ENCODE measurements around the gene P2RX2.

The P2RX2 gene

DNA sequence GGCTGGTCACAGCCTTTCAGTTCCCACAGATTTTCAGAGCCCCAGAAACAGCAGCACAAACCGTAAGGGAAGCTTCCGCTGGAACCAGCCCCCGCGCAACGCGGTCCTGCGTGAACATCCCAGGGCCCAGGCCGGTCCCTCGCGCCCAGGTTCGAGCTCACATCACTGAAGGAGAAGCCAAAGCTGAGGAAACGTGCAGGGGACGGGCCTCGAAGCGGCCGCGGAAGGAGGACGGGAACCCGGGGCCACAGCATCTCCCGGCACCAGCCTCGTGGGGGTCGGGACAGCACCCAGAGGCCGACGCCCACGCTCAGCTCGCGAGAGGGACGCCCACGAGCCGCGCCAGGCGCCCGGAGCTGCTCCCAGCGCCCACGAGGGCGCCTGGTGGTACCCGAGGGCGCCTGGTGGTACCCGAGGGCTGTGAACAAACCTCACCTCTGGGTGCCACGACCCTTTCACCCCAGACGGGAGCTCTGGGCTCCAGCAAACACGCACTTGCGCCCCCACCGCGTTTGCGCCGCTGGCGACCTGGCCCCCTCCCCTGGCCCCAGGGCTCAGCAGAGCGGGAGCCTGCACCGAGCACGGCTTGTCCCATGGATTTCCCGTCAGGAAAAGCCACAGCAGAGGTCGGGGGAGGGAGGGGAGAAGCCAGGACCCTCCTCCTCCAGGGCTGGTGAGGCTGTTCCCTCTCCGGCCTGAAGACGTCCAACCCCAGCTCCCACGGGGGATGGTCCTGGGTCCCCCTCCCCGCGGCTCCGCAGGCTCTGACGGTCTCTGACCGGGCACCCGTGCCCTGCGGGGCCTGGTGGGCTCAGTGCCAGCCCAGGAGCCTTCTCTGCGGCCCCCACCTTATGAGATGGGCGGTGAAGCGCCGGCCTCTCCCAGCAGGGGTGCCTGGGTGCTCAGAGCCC lies 15.1 kb upstream of the P2RX2 start:
- no peak for DNase-seq

DNA sequence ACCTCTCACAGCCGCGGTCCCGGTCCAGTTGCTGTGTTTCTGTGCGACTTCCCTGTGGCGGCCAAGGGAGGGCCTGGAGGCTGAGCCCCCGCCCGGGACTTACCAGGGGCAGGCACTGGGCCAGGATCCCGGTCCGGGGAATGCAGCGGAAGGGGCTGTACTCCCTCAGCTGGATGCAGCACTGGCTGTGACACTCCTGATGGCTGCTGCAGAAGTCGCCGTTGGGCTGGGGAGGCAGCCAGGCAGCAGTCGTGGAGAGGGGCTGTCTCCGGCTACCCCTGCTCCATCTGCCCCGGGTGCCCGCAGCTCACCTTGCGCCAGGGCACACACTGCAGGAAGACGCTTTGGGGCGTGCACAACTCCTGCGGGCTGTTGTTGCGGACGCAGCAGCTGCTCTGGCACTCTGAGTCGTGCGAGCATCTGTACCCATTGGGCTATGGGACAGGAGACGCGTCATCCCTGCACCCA lies 14.4 kb upstream of the P2RX2 start:
- no peak for DNase-seq

DNA sequence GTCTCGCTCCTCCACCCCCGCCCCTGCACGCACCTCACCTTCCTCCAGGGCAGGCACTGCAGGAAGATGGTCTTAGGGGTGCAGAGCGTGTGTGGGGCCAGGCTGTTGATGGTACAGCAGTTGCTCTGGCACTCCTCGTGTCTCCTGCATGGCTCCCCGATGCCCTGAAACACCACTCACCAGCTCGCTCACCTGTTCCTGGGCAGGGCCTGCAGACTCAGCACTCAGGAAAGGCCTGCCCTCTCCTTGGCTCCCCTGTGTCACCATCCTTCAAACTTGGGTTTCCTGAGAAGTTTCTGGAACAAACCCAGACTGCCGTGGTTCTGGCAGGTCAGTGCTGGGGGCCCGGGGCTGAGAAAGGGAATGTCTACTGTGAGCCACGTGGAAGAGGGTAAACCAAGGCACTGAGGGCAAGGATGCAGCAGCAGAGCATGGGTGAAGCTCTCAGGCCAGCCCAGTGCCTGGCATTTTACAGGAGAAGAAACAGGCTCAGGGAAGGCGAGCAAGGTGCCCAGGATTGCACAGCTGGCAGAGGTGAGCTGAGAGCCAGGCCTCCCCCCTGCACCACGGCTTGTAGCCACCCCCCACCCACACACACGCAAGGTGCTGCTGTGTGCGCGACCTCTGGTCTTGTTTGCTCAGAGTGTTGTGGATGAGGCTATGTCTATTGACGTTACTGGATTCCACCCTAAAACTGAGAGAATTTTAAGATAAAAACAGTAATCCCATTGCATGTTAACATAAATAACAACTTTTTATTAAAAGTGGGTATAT lies 13.7 kb upstream of the P2RX2 start:
- no peak for DNase-seq

DNA sequence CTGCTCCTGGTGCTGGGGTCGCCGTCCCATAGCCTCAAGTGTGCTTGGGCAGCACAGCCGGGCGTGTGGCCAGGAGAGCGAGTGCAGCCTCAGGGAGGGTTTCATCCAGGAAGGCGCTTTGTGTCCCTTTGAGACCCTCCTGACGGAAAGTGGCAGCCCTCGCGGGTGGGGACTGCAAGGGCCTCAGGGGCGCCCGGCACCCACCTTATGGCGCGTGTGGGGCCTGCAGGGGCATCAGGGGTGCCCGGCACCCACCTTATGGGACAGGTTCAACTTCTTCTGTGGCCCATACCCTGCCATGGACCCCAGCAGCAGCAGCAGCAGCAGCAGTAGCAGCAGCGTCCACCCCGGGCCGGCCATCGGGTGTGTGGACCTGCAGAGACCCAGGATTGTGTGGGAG lies 12.7 kb upstream of the P2RX2 start:
- DNase-seq = no peak

DNA sequence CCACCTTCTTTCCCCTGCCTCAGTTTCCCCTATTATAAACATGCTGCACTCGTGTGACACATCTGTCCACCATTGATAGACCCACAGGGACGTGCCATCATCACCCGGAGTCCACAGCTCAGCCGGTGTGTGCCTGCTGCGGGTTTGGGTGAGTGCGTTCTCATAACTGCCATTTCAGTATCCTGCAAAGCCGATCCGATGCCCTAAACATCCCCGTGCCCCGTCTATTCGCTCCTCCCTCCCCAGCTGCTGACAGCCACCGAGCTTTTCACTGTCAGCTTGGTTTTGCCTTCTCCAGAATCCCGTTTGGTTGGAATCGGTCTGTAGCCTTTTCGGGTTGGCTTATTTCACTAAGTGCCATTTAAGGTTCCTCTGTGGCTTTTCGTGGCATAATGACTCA lies 12.1 kb upstream of the P2RX2 start:
- no peak for DNase-seq

DNA sequence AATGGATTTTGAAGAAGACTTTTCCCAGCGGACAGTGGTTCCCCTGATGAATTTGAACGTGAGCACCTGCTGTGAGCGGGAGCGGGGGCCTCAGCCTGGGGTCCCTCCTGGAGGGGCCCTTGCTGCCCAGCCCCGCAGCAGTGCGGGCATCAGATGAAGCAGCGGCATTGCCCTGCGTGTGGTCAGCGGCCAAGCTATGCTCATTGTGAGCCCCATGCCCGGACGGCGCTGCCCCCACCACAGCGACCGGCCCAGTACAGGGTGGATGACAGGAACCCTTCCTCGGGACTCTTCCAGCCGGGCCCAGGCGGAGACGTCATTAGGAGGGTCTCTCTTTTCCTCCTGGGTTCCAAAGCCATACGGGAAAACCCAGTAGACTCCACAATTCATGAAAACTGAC lies 11.6 kb upstream of the P2RX2 start:
- DNase-seq = no peak

DNA sequence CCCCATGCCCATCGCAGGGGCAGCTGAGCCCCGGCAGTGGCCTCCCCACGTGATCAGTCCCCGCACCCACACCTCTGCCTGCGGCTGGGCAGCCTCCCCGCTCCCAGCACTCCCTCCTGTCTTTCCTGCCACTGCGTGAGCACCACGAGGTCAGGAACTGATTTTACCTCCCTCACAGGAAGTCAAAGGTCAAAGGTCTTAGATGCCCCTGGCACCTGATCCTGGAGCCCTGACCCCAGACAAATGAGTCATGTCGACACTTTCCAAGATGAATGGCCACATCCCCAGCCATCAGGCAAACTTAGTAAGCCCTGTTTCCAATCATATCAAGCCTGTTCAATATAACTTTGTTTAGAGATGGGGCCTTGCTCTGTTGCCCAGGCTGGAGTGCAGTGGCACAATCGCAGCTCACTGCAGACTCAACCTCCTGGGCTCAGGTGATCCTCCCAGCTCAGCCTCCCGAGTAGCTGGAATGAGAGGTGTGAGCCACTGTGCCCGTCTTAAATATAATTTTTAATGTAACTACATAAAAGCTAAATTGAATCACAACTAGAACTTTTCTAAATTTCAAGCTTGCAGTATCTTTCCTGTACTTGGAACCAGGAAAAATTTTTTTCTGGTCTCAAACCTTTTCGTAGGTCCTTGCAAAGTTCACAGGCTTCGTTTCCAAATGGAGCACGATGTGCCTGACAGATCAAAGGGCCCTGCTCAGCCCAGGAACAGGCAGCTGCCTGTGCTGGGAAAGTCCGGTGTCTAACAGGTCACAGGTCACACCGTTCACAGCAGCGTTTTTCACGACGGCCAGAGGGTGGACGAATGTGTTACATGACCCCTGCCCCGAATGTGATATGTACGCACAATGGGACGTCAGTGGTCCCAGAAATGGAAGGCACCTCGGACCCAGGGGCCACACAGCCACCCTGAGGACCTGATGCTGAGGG lies 10.1 kb upstream of the P2RX2 start:
- no peak for DNase-seq

DNA sequence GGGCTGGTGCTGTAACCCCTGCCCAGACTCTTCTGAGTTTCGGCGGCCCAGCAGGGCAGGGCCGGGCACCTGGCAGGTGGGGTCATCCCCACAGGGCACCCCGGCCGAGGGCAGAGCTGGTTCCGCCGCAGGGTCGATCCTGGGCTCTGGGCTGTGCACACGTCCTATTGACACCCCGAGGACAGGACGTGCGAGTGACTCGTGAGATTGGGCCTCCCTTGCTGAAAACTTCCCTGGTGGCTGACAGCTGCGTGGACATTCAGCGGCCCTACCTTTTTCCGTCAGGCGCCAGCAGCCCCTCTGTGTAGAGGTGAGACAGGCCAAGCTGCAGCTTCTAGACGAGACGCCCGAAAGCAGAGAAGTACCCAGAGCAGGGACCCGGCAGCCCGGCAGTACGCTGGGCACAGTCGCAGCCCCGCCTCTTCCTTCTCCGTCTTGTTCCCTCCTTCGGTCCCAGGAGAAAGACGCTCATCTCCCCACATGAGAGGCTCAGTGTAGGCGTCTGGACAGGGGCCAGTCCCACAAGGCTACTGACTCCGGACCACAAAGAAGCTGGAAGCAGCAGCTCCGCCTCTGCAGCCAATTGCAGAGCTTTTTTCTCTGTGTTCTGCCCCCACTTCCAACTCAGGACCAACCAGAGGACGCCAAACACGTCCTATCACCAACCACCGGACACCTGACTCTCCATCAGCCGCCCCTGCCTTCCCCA lies 8.4 kb upstream of the P2RX2 start, which contains the start of gene LRCOL1:
LRCOL1 (minus strand) TSS at position 532 of the 709 bp plus-strand sequence. CDS start 4,331 bp downstream, outside the sequence.
- DNase-seq = no peak

DNA sequence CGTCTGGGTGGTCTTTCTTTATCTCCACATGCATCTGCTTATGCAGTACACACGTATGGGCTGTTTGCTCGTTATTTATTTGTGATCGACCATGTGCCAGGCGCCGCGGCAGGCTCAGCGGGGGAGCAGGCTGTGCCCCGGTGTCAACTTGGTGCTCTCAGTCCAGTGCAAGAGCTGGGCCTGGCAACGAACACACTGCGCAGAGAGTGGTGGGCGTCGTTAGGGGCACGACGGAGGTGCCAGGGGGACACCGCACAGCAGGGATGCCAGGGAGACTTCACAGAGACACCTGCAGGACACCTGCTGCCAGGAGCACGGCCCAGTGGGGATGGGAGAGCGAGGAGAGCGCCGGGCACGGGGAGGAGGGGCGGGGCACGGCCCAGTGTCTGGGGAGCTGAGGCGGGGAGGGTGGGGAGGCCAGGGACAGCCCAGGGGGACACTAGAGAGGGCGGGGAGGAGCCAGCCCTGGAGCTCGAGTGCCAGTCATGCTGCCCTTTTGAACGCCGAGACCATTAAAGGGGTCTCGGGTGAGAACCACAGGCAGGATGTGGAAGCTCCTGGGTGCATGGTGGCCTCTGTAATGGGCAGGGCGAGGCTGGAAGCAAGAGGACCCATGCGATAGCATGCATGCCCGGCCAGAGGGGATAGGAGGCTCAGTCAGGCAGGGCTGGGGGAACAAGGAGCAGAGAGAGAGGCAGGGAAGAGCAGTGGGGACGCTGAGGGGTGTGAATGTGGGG lies 7.5 kb upstream of the P2RX2 start:
- DNase-seq = no peak

DNA sequence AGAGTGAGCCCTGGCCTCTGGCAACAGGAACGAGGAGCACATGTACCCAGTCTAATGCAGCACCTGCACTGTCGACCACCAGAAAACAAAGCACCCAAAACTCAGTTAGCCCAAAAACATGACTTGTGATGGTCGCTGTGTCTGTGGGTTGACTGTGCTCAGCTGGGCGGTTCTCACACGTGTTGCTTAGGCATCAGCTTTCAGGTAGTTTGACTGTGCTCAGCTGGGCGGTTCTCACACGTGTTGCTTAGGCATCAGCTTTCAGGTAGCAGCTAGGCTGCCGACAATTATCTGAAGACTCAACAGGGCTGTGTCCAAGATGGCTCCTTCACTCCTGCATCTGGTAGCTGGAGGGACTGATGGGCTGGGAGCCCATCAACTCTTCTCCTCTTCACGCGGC lies 7.0 kb upstream of the P2RX2 start:
- DNase-seq = no peak

DNA sequence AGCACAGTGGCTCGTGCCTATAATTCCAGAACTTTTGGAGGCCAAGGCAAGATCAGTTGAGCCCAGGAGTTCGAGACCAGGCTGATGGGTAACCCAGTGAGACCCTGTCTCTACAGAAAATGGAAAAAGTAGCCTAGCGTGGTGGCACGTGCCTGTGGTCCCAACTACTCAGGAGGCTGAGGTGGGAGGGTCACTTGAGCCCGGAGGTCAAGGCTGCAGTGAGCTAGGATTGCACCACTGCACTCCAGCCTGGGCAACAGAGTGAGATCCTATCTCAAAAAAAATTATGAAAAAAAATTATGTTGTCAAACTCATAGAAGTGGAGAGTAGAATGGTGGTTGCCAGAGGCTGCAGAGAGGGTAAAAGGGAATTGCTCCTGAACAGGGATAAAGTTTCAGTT lies 4.5 kb upstream of the P2RX2 start:
- no peak for DNase-seq

DNA sequence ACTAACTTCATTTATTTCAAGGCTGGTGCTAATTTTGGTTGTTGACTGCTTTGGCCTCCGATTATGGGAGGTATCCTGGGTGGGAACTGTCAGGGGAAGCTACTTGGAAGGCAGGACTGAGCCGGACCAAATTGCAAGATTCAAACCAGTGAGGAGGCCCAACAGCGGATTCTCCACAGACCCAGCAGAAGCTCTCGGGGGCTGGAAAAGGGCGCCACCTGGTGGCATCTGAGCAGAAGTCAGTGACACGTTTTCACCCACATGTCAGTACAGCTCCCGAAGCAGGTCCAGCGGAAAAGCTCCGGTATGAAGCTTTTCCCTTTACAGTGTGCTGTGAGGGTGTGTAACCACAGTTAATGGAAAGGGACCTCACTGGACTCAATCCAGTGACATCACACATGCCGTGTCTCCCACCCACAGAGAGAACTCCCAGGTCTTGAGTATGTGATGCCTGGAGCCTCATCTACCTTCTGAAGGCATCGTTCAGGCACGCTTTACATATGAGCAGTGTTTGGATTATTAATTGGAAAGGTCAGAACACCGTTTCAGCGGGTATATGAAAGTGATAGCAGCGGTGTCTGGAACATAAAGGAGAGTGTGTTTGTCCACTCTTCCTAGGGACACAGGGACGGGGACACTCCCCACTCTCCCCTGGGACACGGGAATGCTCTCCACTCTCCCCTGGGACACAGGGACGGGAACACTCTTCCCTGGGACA lies 3.6 kb upstream of the P2RX2 start:
- DNase-seq = peak; percentile 72

DNA sequence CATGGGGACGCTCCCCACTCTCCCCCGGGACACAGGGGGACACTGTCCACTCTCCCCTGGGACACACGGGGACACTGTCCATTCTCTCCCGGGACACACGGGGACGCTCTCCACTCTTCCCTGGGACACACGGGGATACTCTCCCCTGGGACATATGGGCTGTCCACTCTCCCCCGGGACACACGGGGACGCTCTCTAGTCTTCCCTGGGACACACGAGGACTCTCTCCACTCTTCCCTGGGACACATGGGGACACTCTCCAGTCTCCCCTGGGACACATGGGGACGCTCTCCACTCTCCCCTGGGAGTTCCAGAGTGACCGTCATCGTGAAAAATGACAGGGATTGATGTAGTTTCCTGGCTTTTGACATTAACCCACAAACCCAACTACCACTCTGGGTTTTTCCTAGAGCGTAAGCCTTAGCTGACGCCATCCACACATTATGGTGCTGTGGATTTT lies 3.0 kb upstream of the P2RX2 start:
- DNase-seq = no peak

DNA sequence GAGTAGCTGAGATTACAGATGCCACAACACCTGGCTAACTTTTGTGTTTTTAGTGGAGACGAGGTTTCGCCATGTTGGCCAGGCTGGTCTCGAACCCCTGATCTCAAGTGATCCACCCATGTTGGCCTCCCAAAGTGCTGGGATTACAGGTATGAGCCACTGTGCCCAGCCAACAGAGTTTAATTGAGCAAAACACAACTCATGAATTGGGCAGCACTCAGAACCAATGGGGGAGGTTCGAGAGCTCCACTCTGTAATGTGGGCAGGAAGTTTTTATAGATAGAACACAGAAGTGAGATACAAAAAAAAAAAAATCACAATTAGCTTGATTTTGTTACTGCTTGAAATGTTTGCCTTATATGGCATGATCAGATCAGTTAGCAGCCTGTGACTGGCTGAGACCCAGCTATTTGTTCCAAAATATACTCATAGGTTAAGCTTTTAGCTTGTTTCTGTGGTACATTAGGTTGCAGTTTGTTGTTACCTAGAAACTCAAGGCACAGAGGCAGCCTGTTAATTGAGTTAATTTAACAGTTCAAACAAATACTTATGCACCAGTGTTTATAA lies 1.4 kb upstream of the P2RX2 start:
- DNase-seq = no peak

DNA sequence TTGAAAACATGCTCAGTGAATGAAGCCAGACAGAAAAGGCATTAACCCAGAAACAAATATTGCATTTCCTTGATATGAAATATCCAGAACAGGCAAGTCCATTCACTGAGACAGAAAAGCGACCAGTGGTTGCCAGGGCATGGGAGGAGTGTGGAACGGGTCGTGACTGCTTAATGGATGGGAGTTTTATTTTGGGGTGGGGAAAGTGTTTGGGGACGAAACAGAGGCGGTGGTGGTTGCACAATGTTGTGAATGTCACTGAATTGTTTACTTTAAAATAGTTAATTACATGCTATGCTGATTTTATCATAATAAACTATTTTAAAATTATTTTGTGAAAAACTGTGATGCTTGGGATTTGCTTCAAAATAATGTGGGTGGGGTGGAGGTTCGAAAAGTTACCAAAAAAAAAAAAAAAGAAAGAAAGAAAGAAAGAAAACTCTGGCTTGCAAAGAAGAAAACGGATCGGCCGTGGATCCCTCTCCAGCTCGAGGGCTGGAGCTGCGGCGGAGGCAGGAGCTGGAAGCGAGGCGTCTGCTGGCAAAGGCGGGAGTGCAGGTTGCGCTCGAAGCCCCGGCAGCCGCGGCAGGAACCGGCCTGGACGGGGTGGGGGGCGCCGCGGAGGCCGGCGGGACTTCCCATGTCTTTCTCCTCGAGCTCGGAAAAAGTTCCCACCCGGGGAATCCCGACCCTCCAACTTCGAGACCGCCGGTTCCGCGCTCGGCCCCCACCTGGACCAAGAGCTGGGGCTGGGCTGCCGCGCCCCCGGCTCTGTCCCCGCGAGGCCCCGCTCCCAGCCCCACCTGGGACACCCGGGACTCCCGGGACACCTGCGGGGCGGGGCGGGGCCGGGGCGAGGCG lies 524 bp upstream of the P2RX2 start:
- DNase-seq = no peak

DNA sequence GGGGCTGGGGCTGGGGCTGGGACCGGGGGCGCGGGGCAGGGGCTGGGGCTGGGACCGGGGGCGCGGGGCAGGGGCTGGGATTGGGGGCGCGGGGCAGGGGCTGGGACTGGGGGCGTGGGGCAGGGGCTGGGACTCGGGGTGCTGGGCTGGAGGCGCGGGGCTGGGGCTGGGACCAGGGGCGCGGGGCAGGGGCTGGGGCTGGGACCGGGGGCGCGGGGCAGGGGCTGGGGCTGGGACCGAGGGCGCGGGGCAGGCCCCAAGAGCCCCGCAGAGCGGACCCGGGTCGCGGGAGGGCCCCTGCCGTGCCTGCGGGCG lies 452 bp downstream of the P2RX2 start:
- no peak for DNase-seq

DNA sequence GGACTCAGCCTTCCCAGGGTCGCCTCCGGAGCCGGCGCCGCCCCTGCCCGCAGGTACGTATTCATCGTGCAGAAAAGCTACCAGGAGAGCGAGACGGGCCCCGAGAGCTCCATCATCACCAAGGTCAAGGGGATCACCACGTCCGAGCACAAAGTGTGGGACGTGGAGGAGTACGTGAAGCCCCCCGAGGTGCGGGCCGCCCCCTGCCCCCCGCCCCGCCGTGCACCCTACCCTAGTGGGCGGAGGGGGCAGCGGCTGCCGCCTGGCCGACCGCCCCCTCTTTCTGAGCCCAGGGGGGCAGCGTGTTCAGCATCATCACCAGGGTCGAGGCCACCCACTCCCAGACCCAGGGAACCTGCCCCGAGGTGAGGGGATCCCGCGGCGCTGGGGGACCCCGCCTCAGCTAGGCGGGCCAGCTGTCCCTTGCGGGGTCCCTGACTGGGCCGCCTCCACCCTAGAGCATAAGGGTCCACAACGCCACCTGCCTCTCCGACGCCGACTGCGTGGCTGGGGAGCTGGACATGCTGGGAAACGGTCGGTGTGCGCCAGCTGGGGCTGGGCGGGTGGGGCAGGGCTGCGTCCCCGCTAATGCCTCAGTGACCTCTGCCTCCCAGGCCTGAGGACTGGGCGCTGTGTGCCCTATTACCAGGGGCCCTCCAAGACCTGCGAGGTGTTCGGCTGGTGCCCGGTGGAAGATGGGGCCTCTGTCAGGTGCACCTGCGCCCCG lies 973 bp downstream of the P2RX2 start:
- DNase-seq = no peak

DNA sequence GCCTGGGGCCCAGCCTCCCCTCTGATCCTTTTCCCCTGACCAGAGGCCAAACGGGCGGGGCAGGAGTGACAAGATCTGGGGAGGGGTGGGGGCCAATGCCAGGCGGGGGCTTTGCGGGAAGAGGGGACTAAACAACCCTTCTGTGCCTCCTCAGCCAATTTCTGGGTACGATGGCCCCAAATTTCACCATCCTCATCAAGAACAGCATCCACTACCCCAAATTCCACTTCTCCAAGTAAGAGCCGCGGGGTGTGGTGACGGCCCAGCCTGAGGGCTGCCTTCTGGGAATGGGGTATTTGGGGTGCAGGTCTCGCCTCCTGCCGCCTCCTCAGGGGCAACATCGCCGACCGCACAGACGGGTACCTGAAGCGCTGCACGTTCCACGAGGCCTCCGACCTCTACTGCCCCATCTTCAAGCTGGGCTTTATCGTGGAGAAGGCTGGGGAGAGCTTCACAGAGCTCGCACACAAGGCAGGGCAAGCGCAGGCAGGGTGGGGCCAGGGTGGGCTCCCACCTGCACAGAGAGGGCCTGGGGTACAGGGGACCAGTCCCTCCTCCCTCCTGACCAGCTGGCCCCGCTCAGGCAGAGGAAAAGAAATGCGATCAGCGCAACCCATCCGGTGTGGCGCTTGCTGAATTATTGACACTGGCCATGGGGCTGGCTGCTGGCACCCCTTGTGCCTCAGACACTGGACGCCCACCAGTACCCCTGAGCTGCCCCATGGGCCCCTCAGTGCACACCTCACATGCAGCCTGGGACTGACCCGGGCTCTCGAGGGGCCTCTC lies 1.7 kb downstream of the P2RX2 start:
- no peak for DNase-seq
